Activated T-cell treated with anti-CD3 and anti-CD28 coated beads, Interleukin-2, amount 50 U/mL, for 48 hours (primary cell): Measurements from ENCODE around the gene RABGAP1L.
A peak's percentile ranks its signal among the peaks of the same experiment; 100 is the strongest.
"Not testable (repeated sequence)": the region's sequence is repeated elsewhere in the genome, so short reads cannot be mapped to it uniquely, and the experiment has no call there.

ENCODE experiments used
- DNase-seq, 2 experiments: peaks; one replicate each; pipeline ENCODE4 v3.0.0-alpha.2; 2020

Gene RABGAP1L

GRCh38 chr1:174159252-174160108 lies at the start of gene RABGAP1L:
Gene RABGAP1L (plus strand): TSS chr1:174159520.
- DNase-seq = peak; percentile 91 to 94

DNA sequence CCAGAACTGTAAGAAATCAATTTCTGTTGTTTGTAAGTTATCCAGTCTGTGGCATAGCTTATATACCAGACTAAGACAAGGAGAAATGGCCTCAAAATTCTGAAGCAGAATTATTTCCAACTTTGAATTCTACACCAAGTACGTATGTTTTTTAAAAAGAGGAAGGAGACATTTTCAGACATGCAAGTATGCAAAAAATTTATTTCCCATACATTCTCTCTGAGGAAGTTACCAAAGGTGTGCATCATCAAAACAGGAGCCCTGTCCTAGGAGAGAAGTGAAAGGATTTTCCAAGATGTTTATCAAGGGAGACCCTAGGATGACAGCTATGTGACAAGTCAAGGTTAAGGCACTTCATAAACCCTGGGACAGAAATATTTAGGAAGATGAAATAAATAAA lies 49.3 kb upstream of the RABGAP1L start:
- DNase-seq = no peak

- DNase-seq = no peak
Observed at GRCh38 chr1:174112489-174113162, 46.7 kb upstream of the RABGAP1L start.

DNA sequence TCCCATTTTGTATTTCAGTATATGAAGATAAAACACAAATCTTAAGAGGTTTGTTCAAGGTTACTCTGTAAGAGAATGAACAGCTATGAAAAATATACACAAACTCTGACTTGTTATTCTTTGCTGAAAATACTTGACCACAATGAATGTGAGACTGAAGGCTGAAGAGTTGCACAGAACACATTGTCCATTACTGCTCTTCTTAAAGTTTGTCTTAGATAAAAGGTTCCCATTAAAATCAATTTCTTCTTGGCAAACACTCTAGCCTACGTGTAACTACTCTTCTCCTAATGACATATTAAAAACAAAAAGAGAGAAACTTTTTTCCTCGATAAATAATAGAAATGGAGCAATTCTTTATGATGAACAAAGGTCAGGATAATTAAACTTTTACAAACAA lies 45.2 kb upstream of the RABGAP1L start:
- DNase-seq = no peak

GRCh38 chr1:174114788-174115448 lies 44.4 kb upstream of the RABGAP1L start:
- peak; percentile 19 to 20 for DNase-seq

- no peak for DNase-seq
Observed at GRCh38 chr1:174116042-174116441, 43.3 kb upstream of the RABGAP1L start.

DNA sequence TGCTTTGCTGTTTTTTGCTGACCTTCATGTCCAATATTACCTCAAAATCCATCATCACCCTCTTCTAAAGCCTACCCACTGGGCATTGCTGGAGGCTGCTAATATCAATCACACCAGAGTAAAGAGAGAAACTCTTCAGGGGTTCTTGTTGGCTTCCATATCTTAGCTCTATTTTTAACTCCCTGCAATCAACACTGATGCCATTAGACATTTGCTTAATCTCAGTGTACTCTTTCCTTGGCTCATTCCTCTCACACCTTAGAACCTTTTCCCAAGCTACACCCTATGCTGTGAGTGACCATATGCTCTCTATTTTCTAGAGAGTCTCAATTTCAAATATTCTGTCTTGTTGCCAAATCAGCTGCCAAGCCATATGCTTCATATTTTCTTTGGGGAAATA lies 40.6 kb upstream of the RABGAP1L start:
- DNase-seq = no peak

DNA sequence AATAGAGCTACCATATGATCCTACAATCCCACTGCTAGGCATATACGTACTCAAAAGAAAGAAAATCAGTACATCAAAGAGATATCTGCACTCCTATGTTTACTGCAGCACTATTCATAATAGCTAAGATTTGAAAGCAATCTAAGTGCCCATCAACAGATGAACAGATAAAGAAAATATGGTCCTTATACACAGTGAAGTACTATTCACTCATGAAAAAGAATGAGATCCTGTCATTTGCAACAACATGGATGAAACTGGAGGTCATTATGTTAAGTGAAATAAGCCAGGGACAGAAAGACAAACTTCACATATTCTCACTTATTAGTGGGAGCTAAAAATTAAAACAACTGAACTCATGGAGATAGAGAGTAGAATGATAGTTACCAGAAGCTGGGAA lies 37.0 kb upstream of the RABGAP1L start:
- not testable (repeated sequence) for DNase-seq

DNA sequence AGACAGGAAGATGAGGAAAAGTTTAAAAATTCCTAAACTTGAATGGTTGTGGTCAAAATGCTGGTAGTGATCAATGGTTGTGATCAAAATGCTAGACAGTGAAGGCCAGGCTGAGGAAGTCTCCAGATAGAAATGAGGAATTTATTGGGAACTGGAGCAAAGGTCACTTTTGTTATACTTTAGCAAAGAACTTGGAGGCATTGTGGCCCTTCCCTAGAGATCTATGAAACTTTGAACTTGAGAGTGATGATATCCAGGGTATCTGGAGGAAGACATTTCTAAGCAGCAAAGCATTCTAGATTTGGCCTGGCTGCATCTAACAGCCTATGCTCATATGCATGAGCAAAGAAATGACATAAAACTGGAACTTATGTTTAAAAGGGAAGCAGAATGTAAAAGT lies 35.5 kb upstream of the RABGAP1L start:
- no peak for DNase-seq

- not testable (repeated sequence) for DNase-seq
Observed at GRCh38 chr1:174127176-174127575, 32.1 kb upstream of the RABGAP1L start.

- no peak for DNase-seq
Observed at GRCh38 chr1:174131032-174131638, 28.2 kb upstream of the RABGAP1L start.

DNA sequence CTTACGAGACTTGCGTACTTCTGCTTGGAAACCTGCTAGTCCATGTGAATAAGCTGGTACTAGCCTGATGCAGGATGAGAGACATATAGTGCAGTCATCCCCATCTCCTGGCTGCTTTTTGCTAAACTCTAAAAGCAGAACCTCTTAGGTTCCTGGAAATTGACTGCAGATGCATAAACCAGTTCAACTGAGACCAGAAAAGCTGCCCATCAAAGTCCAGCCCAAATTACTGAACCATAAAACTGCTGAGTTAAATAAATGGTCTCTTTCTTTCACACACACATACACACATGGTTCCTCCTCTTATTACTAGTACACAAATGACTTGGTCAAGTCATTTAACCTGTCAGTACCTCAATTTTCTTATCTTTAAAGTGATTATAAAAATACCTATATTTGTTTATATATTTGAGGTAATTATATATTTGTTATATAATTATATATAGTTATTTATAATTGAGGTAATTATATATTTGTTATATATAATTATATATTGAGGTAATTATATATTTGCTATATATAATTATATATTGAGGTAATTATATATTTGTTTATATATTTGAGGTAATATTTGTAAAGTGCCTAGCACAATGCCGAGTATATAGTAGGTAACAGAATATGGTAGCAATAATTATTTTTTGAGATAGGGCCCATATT lies 25.2 kb upstream of the RABGAP1L start:
- no peak for DNase-seq

GRCh38 chr1:174135211-174135610 lies 24.1 kb upstream of the RABGAP1L start:
- DNase-seq = no peak

DNA sequence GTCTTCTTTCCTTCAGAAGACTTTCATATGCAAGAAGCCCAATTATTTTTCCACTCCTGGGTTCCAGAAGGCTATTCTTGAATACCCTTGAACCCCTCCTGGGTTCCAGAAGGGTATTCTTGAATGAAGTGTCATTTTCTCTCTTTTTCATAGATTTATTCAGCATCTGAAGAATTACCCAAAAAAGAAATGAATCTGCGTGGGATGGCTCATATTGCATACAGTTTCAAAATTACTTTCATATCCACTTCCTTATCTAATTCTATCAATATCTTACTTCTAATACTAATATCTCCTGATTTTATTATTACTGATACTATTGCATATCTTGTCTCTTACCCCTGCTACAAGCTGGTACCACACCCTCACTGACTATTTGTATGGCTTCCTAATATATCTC lies 22.6 kb upstream of the RABGAP1L start:
- no peak for DNase-seq

GRCh38 chr1:174142836-174143235 lies 16.5 kb upstream of the RABGAP1L start:
- DNase-seq = no peak

- DNase-seq = not testable (repeated sequence)
Observed at GRCh38 chr1:174143727-174144396, 15.5 kb upstream of the RABGAP1L start.

DNA sequence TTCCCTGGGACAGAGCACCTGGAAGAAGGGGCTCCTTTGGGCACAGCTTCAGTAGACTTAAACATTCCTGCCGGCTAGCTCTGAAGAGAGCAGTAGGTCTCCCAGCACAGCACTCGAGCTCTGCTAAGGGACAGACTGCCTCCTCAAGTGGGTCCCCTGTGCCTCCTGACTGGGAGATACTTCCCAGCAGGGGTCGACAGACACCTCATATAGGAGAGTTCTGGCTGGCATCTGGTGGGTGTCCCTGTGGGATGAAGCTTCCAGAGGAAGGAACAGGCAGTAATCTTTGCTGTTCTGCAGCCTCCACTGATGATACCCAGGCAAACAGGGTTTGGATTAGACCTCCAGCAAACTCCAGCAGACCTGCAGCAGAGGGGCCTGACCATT lies 14.9 kb upstream of the RABGAP1L start:
- DNase-seq = not testable (repeated sequence)

- DNase-seq = no peak
Observed at GRCh38 chr1:174149216-174149615, 10.1 kb upstream of the RABGAP1L start.

- no peak for DNase-seq
Observed at GRCh38 chr1:174150499-174150898, 8.8 kb upstream of the RABGAP1L start.

DNA sequence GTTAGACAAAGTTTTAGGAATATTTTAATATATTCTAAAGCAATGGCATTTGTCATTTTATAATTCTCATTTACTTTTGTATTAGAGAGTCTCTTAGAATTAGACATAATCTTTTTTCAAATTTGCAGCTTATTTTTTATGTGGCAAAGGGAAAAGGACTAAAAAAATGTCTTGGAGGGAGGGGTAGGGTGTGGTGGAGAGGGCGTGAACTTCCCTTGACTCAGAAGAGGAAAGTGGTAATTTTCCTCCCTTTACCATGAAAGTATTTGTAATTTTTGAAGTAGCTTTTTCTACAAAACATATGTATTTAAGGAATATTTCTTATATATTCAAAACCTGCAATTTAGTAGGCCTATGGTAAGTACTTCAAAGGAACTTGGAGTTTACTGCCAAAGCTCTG lies 6.9 kb upstream of the RABGAP1L start:
- no peak for DNase-seq

- no peak for DNase-seq
Observed at GRCh38 chr1:174153085-174153824, 6.1 kb upstream of the RABGAP1L start.

DNA sequence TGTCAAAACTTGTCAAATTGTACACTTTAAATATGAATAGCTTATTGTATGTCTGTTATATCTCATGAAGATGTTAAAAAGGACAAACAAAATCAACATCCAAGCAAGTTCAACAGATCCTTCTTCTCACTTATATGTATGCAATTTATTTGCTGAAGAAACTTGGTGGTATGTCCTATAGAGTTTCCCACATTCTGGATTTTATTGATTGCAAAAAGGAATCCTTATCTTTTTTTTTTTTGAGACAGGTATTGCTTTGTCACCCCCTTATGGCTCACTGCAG lies 5.6 kb upstream of the RABGAP1L start:
- no peak for DNase-seq
